ENCODE measurements around the gene FAM171A1.

DNA sequence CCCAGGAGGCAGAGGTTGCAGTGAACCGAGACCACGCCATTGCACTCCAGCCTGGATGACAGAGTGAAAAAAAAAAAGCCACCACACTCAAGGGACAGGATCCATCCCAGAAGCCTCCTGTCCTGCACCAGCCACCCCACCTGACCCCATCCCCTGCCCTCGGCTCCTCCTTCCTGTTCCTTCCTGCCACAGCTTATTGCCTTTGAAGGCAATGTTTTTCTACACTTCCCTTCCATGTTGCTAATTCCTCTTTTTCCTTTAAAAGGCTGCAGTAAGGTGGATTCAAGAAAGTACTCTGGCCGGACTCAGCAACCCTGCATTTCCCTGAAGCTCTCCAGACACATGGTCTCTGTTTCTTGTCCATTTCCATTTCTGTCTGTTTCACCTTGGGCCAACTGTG is 80.9 kb downstream of the FAM171A1 start:
- TF ChIP-seq, protein P1, sequence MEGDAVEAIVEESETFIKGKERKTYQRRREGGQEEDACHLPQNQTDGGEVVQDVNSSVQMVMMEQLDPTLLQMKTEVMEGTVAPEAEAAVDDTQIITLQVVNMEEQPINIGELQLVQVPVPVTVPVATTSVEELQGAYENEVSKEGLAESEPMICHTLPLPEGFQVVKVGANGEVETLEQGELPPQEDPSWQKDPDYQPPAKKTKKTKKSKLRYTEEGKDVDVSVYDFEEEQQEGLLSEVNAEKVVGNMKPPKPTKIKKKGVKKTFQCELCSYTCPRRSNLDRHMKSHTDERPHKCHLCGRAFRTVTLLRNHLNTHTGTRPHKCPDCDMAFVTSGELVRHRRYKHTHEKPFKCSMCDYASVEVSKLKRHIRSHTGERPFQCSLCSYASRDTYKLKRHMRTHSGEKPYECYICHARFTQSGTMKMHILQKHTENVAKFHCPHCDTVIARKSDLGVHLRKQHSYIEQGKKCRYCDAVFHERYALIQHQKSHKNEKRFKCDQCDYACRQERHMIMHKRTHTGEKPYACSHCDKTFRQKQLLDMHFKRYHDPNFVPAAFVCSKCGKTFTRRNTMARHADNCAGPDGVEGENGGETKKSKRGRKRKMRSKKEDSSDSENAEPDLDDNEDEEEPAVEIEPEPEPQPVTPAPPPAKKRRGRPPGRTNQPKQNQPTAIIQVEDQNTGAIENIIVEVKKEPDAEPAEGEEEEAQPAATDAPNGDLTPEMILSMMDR (IDR thresholded peaks at IDR 0.05; ENCODE audit: low read length) = no peak
- no peak for TF ChIP-seq EZH2 (IDR thresholded peaks at IDR 0.05; ENCODE audit: borderline replicate concordance, low read length)

All from OCI-LY1 (cell line).